ENCODE data around the gene MAN2B2. TPM values are rescaled to one million over a fixed set of nuclear protein-coding genes. Genes with fewer than 3 reads are reported as not detected.

Gene MAN2B2
- total RNA-seq, 2 donors from 2014 or later = 22.4 to 28.3 TPM

- no peak for TF ChIP-seq CTCF (IDR thresholded peaks at IDR 0.05)
- TF ChIP-seq POLR2A (IDR thresholded peaks at IDR 0.05) = no peak
- intact Hi-C loops (cut with DNase I) = no loop called here
- ATAC-seq = no peak
- no peaks in the 10 kb centered on the region for H3K4me1 ChIP-seq
- H3K9me3 ChIP-seq = no peaks in the 10 kb centered on the region
- no peaks in the 10 kb centered on the region for H3K27me3 ChIP-seq
- no peaks in the 10 kb centered on the region for H3K36me3 ChIP-seq (replicated peaks in 1 of 2; ENCODE audit: insufficient read depth in 1 of 2, low read depth in 2 of 2)
- no peak for DNase-seq
- no peak overlapping the region for H3K4me3 ChIP-seq
- 63 to 64% methylated on average over 6 to 9 of the region's 9 CpGs for WGBS, 2 donors
- H3K27ac ChIP-seq = no peak overlapping the region
Observed at GRCh38 chr4:6532658-6533057, 42.3 kb upstream of the MAN2B2 start.

- DNase-seq (no peak), ATAC-seq (no peak)
- TF ChIP-seq CTCF (IDR thresholded peaks at IDR 0.05) = no peak
- no peak for TF ChIP-seq POLR2A (IDR thresholded peaks at IDR 0.05)
- Histone ChIP-seq H3K9me3 (no peaks in the 10 kb centered on the region), H3K27ac (no peak overlapping the region), H3K4me3 (no peak overlapping the region), H3K27me3 (no peaks in the 10 kb centered on the region), H3K4me1 (no peaks in the 10 kb centered on the region), H3K36me3 (replicated peaks in 1 of 2; ENCODE audit: insufficient read depth in 1 of 2, low read depth in 2 of 2) (no peaks in the 10 kb centered on the region)
- 56 to 86% methylated on average over 1 of the region's 1 CpG for whole genome bisulfite sequencing, 2 donors
- intact Hi-C loops (cut with DNase I) = no loop called here
Observed at GRCh38 chr4:6534050-6534449, 40.9 kb upstream of the MAN2B2 start.

GRCh38 chr4:6534618-6535328 lies 40.2 kb upstream of the MAN2B2 start:
- WGBS, 2 donors = 88 to 89% methylated on average over 18 to 24 of the region's 38 CpGs
- intact Hi-C loops (cut with DNase I) = no loop called here
- Histone ChIP-seq H3K36me3 (replicated peaks in 1 of 2; ENCODE audit: insufficient read depth in 1 of 2, low read depth in 2 of 2) (no peaks in the 10 kb centered on the region), H3K9me3 (no peaks in the 10 kb centered on the region), H3K4me3 (no peak overlapping the region), H3K4me1 (no peaks in the 10 kb centered on the region), H3K27me3 (peaks cover 0 to under 1% of the 10 kb centered on the region in 2 donors), H3K27ac (no peak overlapping the region)
- TF ChIP-seq CTCF (IDR thresholded peaks at IDR 0.05) (no peak), POLR2A (IDR thresholded peaks at IDR 0.05) (no peak)
- DNase-seq (no peak), ATAC-seq (no peak)

- no peak for ATAC-seq
- intact Hi-C loops (cut with DNase I) = no loop called here
- Histone ChIP-seq H3K27ac (no peak overlapping the region), H3K4me1 (no peaks in the 10 kb centered on the region), H3K27me3 (peaks cover 0 to 6% of the 10 kb centered on the region in 2 donors), H3K9me3 (peaks cover 0 to 2% (median 0%) of the 10 kb centered on the region in 3 donors), H3K36me3 (replicated peaks in 1 of 2; ENCODE audit: insufficient read depth in 1 of 2, low read depth in 2 of 2) (no peaks in the 10 kb centered on the region), H3K4me3 (no peak overlapping the region)
- TF ChIP-seq CTCF (IDR thresholded peaks at IDR 0.05) = no peak
- no peak for TF ChIP-seq POLR2A (IDR thresholded peaks at IDR 0.05)
- DNase-seq = no peak
- 73 to 75% methylated on average over 17 of the region's 17 CpGs for WGBS, 2 donors
Observed at GRCh38 chr4:6535329-6535692, 39.7 kb upstream of the MAN2B2 start.

- H3K27me3 ChIP-seq = peaks cover 0 to 10% of the 10 kb centered on the region in 2 donors
- H3K27ac ChIP-seq = no peak overlapping the region
- intact Hi-C loops (cut with DNase I) = no loop called here
- no peak for DNase-seq
- WGBS, 2 donors = 68 to 76% methylated on average over 7 of the region's 7 CpGs
- TF ChIP-seq POLR2A (IDR thresholded peaks at IDR 0.05) (no peak), CTCF (IDR thresholded peaks at IDR 0.05) (no peak)
- no peaks in the 10 kb centered on the region for H3K36me3 ChIP-seq (replicated peaks in 1 of 2; ENCODE audit: insufficient read depth in 1 of 2, low read depth in 2 of 2)
- ATAC-seq = no peak
- no peaks in the 10 kb centered on the region for H3K4me1 ChIP-seq
- peaks cover 0 to 5% (median 0%) of the 10 kb centered on the region in 3 donors for H3K9me3 ChIP-seq
- no peak overlapping the region for H3K4me3 ChIP-seq
Observed at GRCh38 chr4:6535706-6536105, 39.3 kb upstream of the MAN2B2 start.
